Raji (cell line): ENCODE measurements around the gene PCMTD2.

Experiments used
- POLR2A ChIP-seq: IDR thresholded peaks from 2 replicates; pipeline ENCODE4 v1.6.1; 2011; ENCODE audit warnings: low read depth, low read length, control low read depth; ENCODE audit not compliant: insufficient read depth

PCMTD2 gene

GRCh38 chr20:64257107-64257757 lies 1.7 kb downstream of the PCMTD2 start:
- TF ChIP-seq POLR2A: no peak

GRCh38 chr20:64258071-64258823 lies 2.7 kb downstream of the PCMTD2 start:
- TF ChIP-seq POLR2A: no peak

- TF ChIP-seq POLR2A: no peak
Measured at GRCh38 chr20:64260239-64260638, 4.7 kb downstream of the PCMTD2 start.

GRCh38 chr20:64261138-64261537 lies 5.6 kb downstream of the PCMTD2 start:
- no peak for TF ChIP-seq POLR2A

- TF ChIP-seq POLR2A: no peak
Measured at GRCh38 chr20:64264091-64264490, 8.5 kb downstream of the PCMTD2 start.

- TF ChIP-seq POLR2A: no peak
Measured at GRCh38 chr20:64265201-64265600, 9.7 kb downstream of the PCMTD2 start.

- no peak for TF ChIP-seq POLR2A
Measured at GRCh38 chr20:64266988-64267387, 11.4 kb downstream of the PCMTD2 start.

- TF ChIP-seq POLR2A: no peak
Measured at GRCh38 chr20:64268174-64268573, 12.6 kb downstream of the PCMTD2 start.

- TF ChIP-seq POLR2A: no peak
Measured at GRCh38 chr20:64269604-64270411, 14.3 kb downstream of the PCMTD2 start.

- no peak for TF ChIP-seq POLR2A
Measured at GRCh38 chr20:64271636-64272035, 16.1 kb downstream of the PCMTD2 start.

- TF ChIP-seq POLR2A: no peak
Measured at GRCh38 chr20:64273109-64273508, 17.6 kb downstream of the PCMTD2 start.

GRCh38 chr20:64276817-64277216 lies 21.3 kb downstream of the PCMTD2 start:
- TF ChIP-seq POLR2A: no peak

- no peak for TF ChIP-seq POLR2A
Measured at GRCh38 chr20:64277571-64278316, 22.2 kb downstream of the PCMTD2 start.

GRCh38 chr20:64278317-64278681 lies 22.8 kb downstream of the PCMTD2 start:
- TF ChIP-seq POLR2A: no peak

GRCh38 chr20:64279826-64280459 lies 24.4 kb downstream of the PCMTD2 start:
- TF ChIP-seq POLR2A: no peak

- no peak for TF ChIP-seq POLR2A
Measured at GRCh38 chr20:64280460-64280843, 24.9 kb downstream of the PCMTD2 start.
